ENCODE results near the gene DOCK2. TPM values are rescaled to one million over a fixed set of nuclear protein-coding genes. Genes with fewer than 3 reads are reported as not detected.

The DOCK2 gene
- total RNA-seq, 1 donor from 2014 or later, result 206 TPM

DNA sequence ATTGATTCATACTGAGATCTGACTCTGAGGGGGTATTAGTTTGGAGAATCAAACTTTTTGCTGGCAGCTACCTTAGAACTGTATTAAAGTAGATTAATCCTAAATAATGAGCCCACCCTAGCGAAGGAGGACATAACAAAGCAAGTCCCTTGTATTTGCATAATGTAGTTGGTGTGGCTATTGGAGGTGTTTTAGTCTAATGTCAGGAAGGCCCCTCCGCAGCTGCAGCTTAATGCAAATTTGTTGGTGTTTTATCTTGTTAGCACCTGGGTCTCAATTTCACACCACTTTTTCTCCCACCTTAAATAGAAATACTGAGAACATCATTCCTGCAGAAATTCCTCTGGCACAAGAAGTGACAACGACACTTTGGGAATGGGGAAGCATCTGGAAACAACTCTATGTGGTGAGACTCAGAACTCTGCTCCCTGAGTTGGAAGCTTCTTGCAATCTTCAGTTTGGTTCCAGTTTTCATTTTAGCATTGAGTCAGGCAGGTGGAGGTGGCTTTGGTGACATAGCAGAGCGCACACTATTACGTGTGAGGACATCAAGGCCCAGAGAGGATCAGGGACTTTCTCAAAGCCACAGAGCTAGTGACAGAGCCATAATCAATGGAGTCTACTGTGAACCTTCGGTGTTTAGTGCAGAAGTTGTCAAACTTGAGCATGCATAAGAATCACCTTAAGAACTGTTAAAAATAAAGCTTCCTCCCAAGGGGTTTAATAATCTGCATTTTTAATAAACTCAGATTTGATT lies 33.9 kb downstream of the DOCK2 start:
- peak; percentile 79 for DNase-seq
- Mint-ChIP-seq H3K36me3 (ENCODE audit: low read depth) (peaks cover 41% of the 10 kb centered on the region), H3K4me3 (peak overlapping the region; percentile 33), H3K27ac (peak overlapping the region; percentile 61), H3K9me3 (no peaks in the 10 kb centered on the region), H3K27me3 (no peaks in the 10 kb centered on the region), H3K4me1 (peaks cover 27% of the 10 kb centered on the region)
- intact Hi-C loops (cut with micrococcal nuclease), result loop anchor here (1.0 to 10.0 kb wide), 5 partner anchors 15 to 986 kb away; partner anchors contain the start of genes DOCK2 and SPDL1

DNA sequence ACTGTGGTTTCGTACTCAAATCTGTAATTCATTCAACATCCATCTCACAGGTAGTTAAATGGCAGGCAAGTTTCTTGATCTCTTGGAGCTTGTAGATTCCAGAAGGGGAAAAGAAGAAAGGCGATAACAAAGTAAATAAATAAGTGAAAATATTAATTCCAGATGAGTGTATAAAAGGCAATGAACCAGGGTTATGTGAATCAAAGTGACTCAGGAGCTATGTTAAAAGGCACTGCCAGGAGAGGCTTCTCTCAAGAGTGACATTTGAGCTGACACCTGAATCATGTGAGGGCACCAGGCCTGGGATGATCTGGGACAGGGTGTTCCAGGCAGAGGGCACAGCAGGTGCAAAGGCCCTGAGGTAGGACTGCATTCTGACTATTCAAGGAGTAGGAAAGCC lies 45.0 kb downstream of the DOCK2 start:
- Mint-ChIP-seq H3K27me3 (no peaks in the 10 kb centered on the region), H3K4me1 (peaks cover 3% of the 10 kb centered on the region), H3K4me3 (no peak overlapping the region), H3K9me3 (no peaks in the 10 kb centered on the region), H3K27ac (no peak overlapping the region), H3K36me3 (ENCODE audit: low read depth) (peaks cover 75% of the 10 kb centered on the region)
- DNase-seq, result no peak
- intact Hi-C loops (cut with micrococcal nuclease), result no loop called here

DNA sequence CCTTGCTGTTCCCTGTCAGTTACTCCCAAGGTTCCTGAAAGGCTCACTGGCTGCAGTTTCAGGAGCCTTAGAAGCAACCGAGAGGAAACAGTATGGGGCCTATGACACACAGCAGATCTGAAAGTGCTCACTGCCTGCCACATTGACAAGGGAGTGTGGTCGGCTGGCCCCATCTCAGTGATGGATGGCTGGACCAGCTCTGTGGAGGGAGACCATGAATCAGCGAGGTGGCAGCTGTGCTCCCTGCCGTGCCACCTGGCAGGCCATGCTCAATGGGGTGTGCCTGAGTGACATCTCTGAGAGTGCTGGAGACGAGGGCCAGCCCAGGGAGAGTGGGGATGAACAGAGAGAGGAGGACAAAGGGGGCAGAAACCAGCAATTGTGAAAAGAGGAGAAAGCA lies 49.1 kb downstream of the DOCK2 start:
- no peak overlapping the region for H3K4me3 Mint-ChIP-seq

DNA sequence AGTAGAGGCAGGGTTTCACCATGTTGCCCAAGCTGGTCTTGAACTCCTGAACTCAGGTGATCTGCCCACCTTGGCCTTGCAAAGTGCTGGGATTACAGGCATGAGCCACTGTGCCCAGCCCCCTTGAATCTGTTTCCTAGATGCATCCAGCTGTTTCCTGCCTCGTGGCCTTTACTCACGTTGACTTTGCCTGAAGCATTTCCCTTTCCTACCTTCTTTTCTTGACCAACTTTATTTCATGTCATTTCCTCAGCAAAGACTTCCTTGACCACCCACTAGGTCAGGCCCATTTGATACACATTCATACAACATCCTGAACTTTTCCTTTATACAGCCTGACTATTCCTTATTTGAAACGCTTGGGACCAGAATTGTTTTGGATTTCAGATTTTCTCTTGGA lies 51.0 kb downstream of the DOCK2 start:
- no peaks in the 10 kb centered on the region for H3K27me3 Mint-ChIP-seq
- intact Hi-C loops (cut with micrococcal nuclease), result no loop called here
- H3K36me3 Mint-ChIP-seq (ENCODE audit: low read depth), result peaks cover 72% of the 10 kb centered on the region
- no peak for DNase-seq
- H3K4me1 Mint-ChIP-seq, result peaks cover 5% of the 10 kb centered on the region
- no peaks in the 10 kb centered on the region for H3K9me3 Mint-ChIP-seq
- H3K4me3 Mint-ChIP-seq, result no peak overlapping the region
- H3K27ac Mint-ChIP-seq, result no peak overlapping the region

More for the DNA sequence above, 49.1 kb downstream of the DOCK2 start:
- Mint-ChIP-seq H3K4me1 (peaks cover 3% of the 10 kb centered on the region), H3K9me3 (no peaks in the 10 kb centered on the region), H3K27ac (peak overlapping the region; percentile 45), H3K36me3 (ENCODE audit: low read depth) (peaks cover 82% of the 10 kb centered on the region), H3K27me3 (no peaks in the 10 kb centered on the region)
- intact Hi-C loops (cut with micrococcal nuclease), result no loop called here
- no peak for DNase-seq

DNA sequence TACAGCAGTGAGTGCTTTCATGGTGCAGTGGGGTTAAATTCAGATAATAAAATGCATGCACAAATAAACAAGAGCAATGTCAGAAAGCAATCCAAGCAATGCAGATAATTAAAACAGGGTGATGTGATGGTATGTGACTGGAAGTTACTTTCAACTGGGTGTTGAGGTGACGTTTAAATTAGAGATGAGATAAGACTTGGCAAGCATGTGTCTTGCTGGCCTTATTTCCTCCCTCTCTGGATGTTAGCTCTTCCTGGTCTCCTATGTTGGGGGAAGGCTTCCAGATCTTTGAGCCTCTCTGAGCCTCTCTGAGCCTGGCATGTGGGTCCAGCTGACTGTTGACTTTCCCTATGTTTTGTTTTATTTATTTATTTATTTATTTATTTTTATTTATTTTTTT lies 54.4 kb downstream of the DOCK2 start:
- intact Hi-C loops (cut with micrococcal nuclease), result no loop called here
- no peaks in the 10 kb centered on the region for H3K27me3 Mint-ChIP-seq
- no peak overlapping the region for H3K4me3 Mint-ChIP-seq
- H3K36me3 Mint-ChIP-seq (ENCODE audit: low read depth), result peaks cover 66% of the 10 kb centered on the region
- no peak for DNase-seq
- H3K27ac Mint-ChIP-seq, result no peak overlapping the region
- peaks cover 4% of the 10 kb centered on the region for H3K4me1 Mint-ChIP-seq
- H3K9me3 Mint-ChIP-seq, result no peaks in the 10 kb centered on the region

DNA sequence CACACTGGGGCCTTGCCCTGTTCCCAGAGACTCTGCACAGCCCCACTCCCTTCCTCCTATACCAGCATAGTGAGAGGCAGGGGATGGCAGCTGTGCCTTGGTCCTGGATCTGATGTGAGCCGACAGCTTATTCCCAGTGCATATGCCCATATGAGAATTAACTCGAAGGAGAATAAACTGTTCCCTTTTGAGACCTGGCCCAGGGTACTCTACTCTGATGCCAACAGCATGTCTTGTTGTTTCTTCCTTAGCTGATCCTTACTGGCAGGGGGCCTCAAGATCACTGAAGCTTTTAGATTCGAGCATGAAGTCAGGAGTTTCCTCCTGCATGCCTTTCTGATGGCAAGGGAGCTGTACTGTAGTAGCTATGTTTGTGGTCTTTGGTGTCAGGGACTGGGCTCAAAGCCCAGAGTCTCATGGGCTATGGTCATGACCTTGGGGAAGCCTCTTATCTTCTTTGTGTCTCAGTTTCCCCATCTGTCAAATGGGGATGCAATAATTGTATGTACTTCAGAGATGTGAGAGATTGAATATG lies 57.1 kb downstream of the DOCK2 start:
- intact Hi-C loops (cut with micrococcal nuclease), result no loop called here
- Mint-ChIP-seq H3K9me3 (no peaks in the 10 kb centered on the region), H3K27me3 (no peaks in the 10 kb centered on the region), H3K27ac (no peak overlapping the region), H3K36me3 (ENCODE audit: low read depth) (peaks cover 72% of the 10 kb centered on the region), H3K4me1 (peaks cover 4% of the 10 kb centered on the region), H3K4me3 (no peak overlapping the region)
- no peak for DNase-seq

DNA sequence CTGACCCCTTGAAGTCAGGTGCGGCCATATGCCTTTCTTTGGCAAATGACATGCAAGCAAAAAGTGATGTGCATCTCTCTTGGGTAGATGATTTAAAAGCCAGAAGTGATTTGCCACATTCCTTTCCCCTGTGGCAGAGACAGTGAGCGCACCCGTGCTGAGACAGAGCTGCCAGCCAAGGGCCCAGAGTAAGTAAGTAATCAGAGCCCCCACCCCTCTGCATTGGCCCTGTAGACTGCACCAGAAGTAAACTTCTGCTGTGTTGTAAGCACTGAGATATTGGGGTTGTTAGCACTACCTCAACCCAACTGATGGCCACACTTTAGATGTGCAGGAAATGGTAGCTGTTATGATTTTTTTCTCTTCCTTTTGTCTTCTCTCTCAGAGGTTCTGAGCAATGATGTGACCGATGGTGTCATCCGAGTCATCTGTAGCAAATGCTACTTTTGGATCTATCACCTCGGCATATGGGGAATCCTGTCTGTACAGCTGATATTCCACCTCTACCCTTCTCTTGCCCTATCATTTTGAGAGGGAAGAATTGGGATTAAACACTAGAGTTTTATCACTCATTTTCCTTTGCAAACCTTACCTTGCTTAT lies 58.0 kb downstream of the DOCK2 start:
- Mint-ChIP-seq H3K4me3 (no peak overlapping the region), H3K36me3 (ENCODE audit: low read depth) (peaks cover 72% of the 10 kb centered on the region), H3K9me3 (no peaks in the 10 kb centered on the region), H3K4me1 (peaks cover 4% of the 10 kb centered on the region), H3K27me3 (no peaks in the 10 kb centered on the region), H3K27ac (no peak overlapping the region)
- intact Hi-C loops (cut with micrococcal nuclease), result no loop called here
- no peak for DNase-seq

DNA sequence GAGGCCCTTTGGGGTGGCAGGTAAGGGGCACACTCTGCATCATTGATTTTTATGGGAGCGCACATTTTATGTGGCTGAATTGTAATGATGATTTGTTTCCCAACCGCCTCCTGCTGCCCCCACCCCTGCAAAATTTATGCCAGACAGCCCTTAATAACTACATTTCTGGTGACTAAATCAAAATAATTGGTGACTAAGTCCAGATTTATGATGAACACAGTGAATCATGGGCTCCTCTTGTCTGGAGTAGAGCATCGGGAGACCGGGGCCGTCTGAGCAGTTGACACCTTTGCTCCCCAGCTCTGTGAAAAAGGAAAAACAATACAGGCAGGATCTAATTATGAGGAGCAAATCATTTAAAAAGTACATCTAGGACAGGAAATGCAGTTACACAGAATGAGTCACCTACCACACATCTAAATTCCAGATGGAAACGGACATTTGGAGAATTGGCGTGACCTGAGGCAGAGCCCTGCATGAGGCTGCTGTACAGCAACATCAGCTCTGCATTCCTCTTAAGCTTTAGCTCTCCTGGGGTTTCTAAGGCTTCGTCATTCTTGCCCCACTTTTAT lies 58.9 kb downstream of the DOCK2 start:
- Mint-ChIP-seq H3K27ac (peak overlapping the region; percentile 68), H3K27me3 (no peaks in the 10 kb centered on the region), H3K36me3 (ENCODE audit: low read depth) (peaks cover 67% of the 10 kb centered on the region), H3K9me3 (no peaks in the 10 kb centered on the region), H3K4me1 (peaks cover 4% of the 10 kb centered on the region), H3K4me3 (no peak overlapping the region)
- DNase-seq, result no peak
- intact Hi-C loops (cut with micrococcal nuclease), result no loop called here

DNA sequence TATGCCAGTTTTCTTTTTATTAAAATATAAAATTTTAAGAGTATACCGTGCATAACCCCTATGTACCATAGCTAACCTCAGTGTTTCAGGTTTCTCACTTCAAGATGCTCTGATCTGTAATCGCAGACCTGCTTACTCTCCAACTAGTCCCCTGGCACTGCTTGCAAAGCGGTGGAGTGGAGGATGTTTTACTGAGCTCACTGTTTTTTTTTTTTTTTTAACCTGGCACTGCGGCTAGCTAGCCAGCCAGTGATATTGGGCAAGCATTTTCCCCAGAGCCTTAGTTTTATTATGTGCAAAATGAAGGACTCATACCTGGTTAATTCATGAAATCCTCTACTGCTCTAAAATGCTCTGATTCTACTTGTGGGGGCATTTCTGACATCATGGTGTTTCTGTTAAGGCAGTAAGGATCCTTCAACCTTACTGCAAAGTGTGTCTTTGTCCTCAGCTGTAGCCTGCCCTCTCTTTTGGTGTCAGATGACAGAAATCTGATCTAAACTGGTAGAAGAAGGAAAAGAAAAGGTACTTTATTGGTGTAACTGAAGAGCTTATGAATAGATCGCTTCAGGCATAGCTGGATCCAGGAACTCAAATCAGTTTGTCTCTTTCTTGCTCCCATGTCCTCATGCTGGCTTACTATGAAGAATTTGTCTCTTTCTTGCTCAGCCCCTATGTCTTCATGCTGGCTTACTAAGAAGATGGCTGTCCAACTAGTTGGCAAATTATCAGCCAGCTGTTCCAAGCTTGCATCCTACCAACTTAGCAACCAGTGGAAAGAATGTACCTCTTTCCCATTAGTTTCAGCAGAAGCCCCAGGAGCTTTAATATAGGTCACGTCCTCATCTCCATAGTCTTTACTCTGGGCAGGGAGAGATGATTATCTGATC lies 59.8 kb downstream of the DOCK2 start:
- Mint-ChIP-seq H3K4me3 (no peak overlapping the region), H3K36me3 (ENCODE audit: low read depth) (peaks cover 73% of the 10 kb centered on the region), H3K9me3 (no peaks in the 10 kb centered on the region), H3K4me1 (peaks cover 5% of the 10 kb centered on the region), H3K27me3 (no peaks in the 10 kb centered on the region), H3K27ac (no peak overlapping the region)
- no peak for DNase-seq
- intact Hi-C loops (cut with micrococcal nuclease), result no loop called here

DNA sequence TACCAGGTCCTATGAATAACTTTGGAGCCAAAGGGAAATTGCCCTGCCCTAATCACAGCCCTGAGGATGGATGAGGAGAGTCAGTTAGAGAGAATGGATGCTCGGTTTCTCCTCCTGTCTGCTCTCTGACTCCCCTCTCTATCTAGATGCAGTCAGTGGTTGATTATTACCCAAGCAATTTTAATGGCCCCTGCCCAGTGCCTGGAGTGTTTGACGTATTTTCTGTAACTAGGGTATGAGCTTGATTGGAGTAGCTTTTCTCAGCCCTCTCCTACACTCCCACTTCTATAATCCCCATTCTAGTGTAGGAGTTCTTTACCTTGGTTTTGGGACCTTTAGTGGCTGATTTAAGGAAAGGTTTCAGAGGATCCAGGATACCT lies 60.4 kb downstream of the DOCK2 start:
- H3K9me3 Mint-ChIP-seq, result no peaks in the 10 kb centered on the region
- peaks cover 79% of the 10 kb centered on the region for H3K36me3 Mint-ChIP-seq (ENCODE audit: low read depth)
- intact Hi-C loops (cut with micrococcal nuclease), result no loop called here
- peaks cover 7% of the 10 kb centered on the region for H3K4me1 Mint-ChIP-seq
- H3K4me3 Mint-ChIP-seq, result no peak overlapping the region
- no peaks in the 10 kb centered on the region for H3K27me3 Mint-ChIP-seq
- DNase-seq, result no peak
- H3K27ac Mint-ChIP-seq, result no peak overlapping the region

DNA sequence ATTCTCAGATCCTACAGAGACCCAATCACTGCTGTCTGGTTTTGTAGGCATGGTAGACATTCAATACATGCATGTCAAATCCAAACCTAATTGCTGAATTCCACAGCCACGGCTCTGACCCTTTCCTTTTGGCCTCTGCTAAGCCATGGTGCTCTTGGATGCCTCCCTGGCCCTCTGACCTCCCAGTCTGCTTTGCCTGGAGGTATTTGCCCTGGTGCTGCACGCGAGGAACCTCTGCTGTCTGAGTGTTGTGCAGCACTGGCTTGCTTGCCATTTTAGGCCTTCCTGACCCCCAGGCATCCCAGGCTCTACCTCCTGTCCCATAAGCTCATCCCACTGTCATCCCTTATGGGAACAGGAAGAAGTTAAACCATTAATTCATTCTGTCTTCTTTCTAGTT lies 60.9 kb downstream of the DOCK2 start:
- no peak overlapping the region for H3K4me3 Mint-ChIP-seq
- no peak for DNase-seq
- H3K9me3 Mint-ChIP-seq, result no peaks in the 10 kb centered on the region
- H3K4me1 Mint-ChIP-seq, result peaks cover 11% of the 10 kb centered on the region
- peaks cover 78% of the 10 kb centered on the region for H3K36me3 Mint-ChIP-seq (ENCODE audit: low read depth)
- H3K27me3 Mint-ChIP-seq, result no peaks in the 10 kb centered on the region
- peak overlapping the region; percentile 75 for H3K27ac Mint-ChIP-seq
- intact Hi-C loops (cut with micrococcal nuclease), result no loop called here

DNA sequence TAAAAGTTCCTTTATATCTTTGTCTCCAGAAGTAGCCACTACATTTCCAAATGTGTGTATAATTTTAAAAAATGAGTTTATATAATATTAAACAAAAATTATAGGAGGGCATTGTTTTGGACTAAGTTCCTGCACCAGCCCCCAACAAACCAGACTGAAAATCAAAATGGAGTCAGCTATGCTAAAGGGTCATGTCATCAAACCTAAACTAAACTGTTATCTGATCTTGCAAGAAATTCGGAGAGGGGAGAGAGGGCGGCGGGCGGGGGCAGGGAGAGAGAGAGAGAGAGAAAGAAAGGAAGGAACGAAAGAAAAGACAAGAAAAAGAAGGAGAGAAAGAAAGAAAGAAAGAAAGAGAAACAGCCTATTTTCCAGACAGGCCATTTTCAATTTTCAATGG lies 63.5 kb downstream of the DOCK2 start:
- no peak overlapping the region for H3K27ac Mint-ChIP-seq

DNA sequence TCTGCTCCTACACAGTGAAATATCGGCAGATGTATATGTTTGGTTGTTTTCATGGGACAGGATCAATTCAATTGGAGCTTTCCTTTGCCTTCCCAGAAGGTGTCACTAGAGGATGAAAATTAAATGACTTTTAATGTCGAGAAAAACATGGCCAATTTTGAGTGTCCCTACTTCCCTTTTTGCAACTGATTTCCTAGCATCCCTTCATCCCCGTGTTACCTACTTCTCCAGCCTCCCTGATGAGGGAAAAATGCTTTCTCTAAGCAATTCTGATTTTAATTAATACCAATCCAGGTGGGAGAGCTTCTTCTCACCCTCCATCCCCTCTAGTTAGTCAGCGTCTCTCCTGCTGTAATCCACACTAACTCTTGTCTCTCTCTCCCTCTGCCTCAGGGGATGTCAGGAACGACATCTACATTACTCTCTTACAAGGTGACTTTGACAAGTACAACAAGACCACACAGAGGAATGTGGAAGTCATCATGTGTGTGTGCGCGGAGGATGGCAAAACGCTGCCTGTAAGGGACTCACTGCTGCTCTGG lies 64.9 kb downstream of the DOCK2 start:
- Mint-ChIP-seq H3K4me3 (no peak overlapping the region), H3K9me3 (no peaks in the 10 kb centered on the region), H3K36me3 (ENCODE audit: low read depth) (peaks cover 77% of the 10 kb centered on the region), H3K27ac (peak overlapping the region; percentile 51), H3K27me3 (no peaks in the 10 kb centered on the region), H3K4me1 (peaks cover 26% of the 10 kb centered on the region)
- no peak for DNase-seq
- intact Hi-C loops (cut with micrococcal nuclease), result loop anchor here (10.0 kb wide), 1 partner anchor 283 kb away; the partner anchor contains the start of gene INSYN2B

More for the DNA sequence above, 63.5 kb downstream of the DOCK2 start:
- peaks cover 81% of the 10 kb centered on the region for H3K36me3 Mint-ChIP-seq (ENCODE audit: low read depth)
- DNase-seq, result no peak
- H3K4me3 Mint-ChIP-seq, result no peak overlapping the region
- intact Hi-C loops (cut with micrococcal nuclease), result loop anchor here (10.0 kb wide), 1 partner anchor 284 kb away; the partner anchor contains the start of gene INSYN2B
- no peaks in the 10 kb centered on the region for H3K27me3 Mint-ChIP-seq
- H3K4me1 Mint-ChIP-seq, result peaks cover 19% of the 10 kb centered on the region
- H3K9me3 Mint-ChIP-seq, result no peaks in the 10 kb centered on the region
